Activated naive CD8-positive, alpha-beta T cell treated with anti-CD3 and anti-CD28 coated beads, Interleukin-2, amount 50 U/mL, for 16 hours (primary cell): ENCODE results near the gene NUCB2.

Experiments
- DNase-seq: peaks from one replicate; pipeline ENCODE4 v3.0.0-alpha.2; 2020; ENCODE audit warnings: low read depth, low spot score

NUCB2 gene

GRCh38 chr11:17381156-17381555, 104.6 kb downstream of the NUCB2 start:
- no peak for DNase-seq
